OCI-LY1 (cell line): ENCODE data around the gene EOLA1.

Experiments
- CTCF ChIP-seq: fragments of 200-600 bp; sonication (generic), shearing (Covaris generic); IDR thresholded peaks from 2 replicates; pipeline ENCODE4 v1.5.1; 2017; ENCODE audit warnings: mild to moderate bottlenecking, antibody characterized with exemption, low read length, moderate library complexity, mixed read lengths
- EZH2 ChIP-seq: fragments of 200-600 bp; sonication (generic), shearing (Covaris generic); IDR thresholded peaks from 2 replicates; pipeline ENCODE4 v1.8.0; 2017; ENCODE audit warnings: borderline replicate concordance, mixed run types, mild to moderate bottlenecking, antibody characterized with exemption, low read length, moderate library complexity, mixed read lengths

GRCh38 chrX:149497054-149497453, 43.8 kb upstream of the EOLA1 start:
- no peak for TF ChIP-seq CTCF
- no peak for TF ChIP-seq EZH2
